Loucy (cell line): ENCODE results near the gene ITPK1.

Experiments
- H2AFZ ChIP-seq: fragments of 200-600 bp; sonication (generic); 2 replicates; pipeline ENCODE4 v1.6.0; 2016; ENCODE audit warnings: antibody characterized with exemption, mild to moderate bottlenecking, low read length, moderate library complexity
- H3F3A ChIP-seq: fragments of 200-600 bp; 2 replicates; pipeline ENCODE4 v1.6.0; 2016; ENCODE audit warnings: antibody characterized with exemption, low read depth, mild to moderate bottlenecking
- H3K27me3 ChIP-seq: fragments of 200-600 bp; sonication (generic); 2 replicates; pipeline ENCODE4 v1.6.1; 2014; ENCODE audit warnings: low read length, mild to moderate bottlenecking; ENCODE audit not compliant: insufficient read depth, poor library complexity, severe bottlenecking
- H3K36me3 ChIP-seq: fragments of 200-600 bp; sonication (generic); 2 replicates; pipeline ENCODE4 v1.6.1; 2016; ENCODE audit warnings: low read length; ENCODE audit not compliant: insufficient read depth
- H3K4me1 ChIP-seq: fragments of 200-600 bp; sonication (generic); 2 replicates; pipeline ENCODE4 v1.5.1; 2014; ENCODE audit warnings: low read length, mild to moderate bottlenecking; ENCODE audit not compliant: insufficient read depth, poor library complexity, severe bottlenecking
- H3K4me2 ChIP-seq: fragments of 200-600 bp; sonication (generic); 2 replicates; pipeline ENCODE4 v1.6.0; 2014; ENCODE audit warnings: antibody characterized with exemption, low read length, low read depth, mild to moderate bottlenecking; ENCODE audit not compliant: poor library complexity, severe bottlenecking
- H3K4me3 ChIP-seq: fragments of 200-600 bp; sonication (generic); 2 replicates; pipeline ENCODE4 v1.5.1; 2014; ENCODE audit warnings: low read length, mild to moderate bottlenecking, mixed read lengths; ENCODE audit not compliant: poor library complexity, severe bottlenecking
- H3K79me2 ChIP-seq: fragments of 200-600 bp; sonication (generic); 2 replicates; pipeline ENCODE4 v1.6.1; 2014; ENCODE audit warnings: low read length; ENCODE audit not compliant: insufficient read depth
- H3K9ac ChIP-seq: fragments of 200-600 bp; sonication (generic); 2 replicates; pipeline ENCODE4 v1.6.0; 2014; ENCODE audit warnings: mild to moderate bottlenecking, low read depth, low read length, moderate library complexity; ENCODE audit not compliant: poor library complexity, severe bottlenecking
- H3K9me2 ChIP-seq: fragments of 200-600 bp; sonication (generic); replicated peaks from 2 replicates; pipeline ENCODE4 v1.6.1; 2016; ENCODE audit warnings: low read depth, low read length, mixed read lengths
- H3K9me3 ChIP-seq: fragments of 200-600 bp; sonication (generic); 2 replicates; pipeline ENCODE4 v1.6.1; 2014; ENCODE audit warnings: mild to moderate bottlenecking, antibody characterized with exemption, low read length, low read depth; ENCODE audit not compliant: insufficient read depth
- H4K20me1 ChIP-seq: fragments of 200-600 bp; sonication (generic); 2 replicates; pipeline ENCODE4 v1.6.0; 2014; ENCODE audit warnings: antibody characterized with exemption, low read length, mild to moderate bottlenecking; ENCODE audit not compliant: insufficient read depth, poor library complexity, severe bottlenecking
- EZH2phosphoT487 ChIP-seq: fragments of 200-600 bp; IDR thresholded peaks from 2 replicates; pipeline ENCODE4 v1.6.1; 2018; ENCODE audit warnings: antibody characterized with exemption, mild to moderate bottlenecking, moderate library complexity, borderline replicate concordance
- TF ChIP-seq, protein P1 (sequence below): fragments of 200-600 bp; sonication (generic); conservative IDR thresholded peaks from 2 replicates; pipeline ENCODE4 v1.5.1; 2014; ENCODE audit warnings: mild to moderate bottlenecking, antibody characterized with exemption, low read length

Gene ITPK1

DNA sequence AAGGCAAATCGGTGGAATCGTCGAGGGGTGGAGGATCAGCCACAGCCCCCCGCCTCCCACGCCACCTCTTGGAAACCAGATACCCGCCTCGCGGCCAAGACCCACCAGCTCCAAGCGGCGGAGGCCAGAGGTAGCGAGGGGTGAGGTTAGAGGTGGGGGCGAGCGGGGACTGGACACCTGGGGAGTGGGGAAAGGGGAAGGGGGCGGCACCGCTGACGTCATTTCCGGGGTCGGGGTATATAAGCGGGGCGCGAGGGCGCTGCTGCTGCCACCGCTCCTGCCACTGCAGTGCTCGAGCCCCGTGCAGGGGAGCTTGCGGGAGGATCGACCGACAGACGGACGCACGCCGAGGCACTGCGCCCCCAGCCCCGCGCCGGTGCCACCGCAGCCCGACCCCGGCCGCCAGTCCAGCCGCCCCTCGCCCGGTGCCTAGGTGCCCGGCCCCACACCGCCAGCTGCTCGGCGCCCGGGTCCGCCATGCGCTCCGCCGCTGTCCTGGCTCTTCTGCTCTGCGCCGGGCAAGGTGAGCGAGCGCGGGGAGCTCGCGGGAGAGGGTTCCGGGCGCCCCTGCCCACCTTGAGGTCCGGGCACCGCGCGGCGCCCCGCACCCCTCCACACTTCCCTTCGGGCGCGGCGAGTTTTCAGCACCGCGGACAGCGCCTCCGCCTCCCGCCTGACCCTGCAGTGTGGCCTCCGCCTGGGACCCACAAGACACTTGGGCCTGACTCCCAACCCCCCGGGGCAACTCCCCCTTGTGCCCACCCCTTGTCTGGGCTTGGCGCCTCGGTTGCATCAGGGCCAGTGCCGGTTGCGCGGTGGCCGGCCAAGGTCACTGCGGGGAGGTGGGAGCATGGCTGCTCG, 192.6 kb downstream of the ITPK1 start, which contains the start of gene CHGA:
Gene CHGA (plus strand): TSS at position 268 of the 861 bp plus-strand sequence. CDS start 210 bp downstream, at position 478.
- no peaks in the 10 kb centered on the region for H3K4me1 ChIP-seq
- H3K9me3 ChIP-seq, result no peaks in the 10 kb centered on the region
- H3K9ac ChIP-seq, result no peak within 1 kb of the TSS
- no peaks in the 10 kb centered on the region for H3K9me2 ChIP-seq
- no peak within 1 kb of the TSS for H3K4me2 ChIP-seq
- no peak within 1 kb of the TSS for H2AFZ ChIP-seq
- H4K20me1 ChIP-seq, result no peaks in the 10 kb centered on the region
- H3F3A ChIP-seq, result no peaks in the 10 kb centered on the region
- no peaks in the 10 kb centered on the region for H3K36me3 ChIP-seq
- no peak within 1 kb of the TSS for H3K4me3 ChIP-seq
- TF ChIP-seq, protein P1, sequence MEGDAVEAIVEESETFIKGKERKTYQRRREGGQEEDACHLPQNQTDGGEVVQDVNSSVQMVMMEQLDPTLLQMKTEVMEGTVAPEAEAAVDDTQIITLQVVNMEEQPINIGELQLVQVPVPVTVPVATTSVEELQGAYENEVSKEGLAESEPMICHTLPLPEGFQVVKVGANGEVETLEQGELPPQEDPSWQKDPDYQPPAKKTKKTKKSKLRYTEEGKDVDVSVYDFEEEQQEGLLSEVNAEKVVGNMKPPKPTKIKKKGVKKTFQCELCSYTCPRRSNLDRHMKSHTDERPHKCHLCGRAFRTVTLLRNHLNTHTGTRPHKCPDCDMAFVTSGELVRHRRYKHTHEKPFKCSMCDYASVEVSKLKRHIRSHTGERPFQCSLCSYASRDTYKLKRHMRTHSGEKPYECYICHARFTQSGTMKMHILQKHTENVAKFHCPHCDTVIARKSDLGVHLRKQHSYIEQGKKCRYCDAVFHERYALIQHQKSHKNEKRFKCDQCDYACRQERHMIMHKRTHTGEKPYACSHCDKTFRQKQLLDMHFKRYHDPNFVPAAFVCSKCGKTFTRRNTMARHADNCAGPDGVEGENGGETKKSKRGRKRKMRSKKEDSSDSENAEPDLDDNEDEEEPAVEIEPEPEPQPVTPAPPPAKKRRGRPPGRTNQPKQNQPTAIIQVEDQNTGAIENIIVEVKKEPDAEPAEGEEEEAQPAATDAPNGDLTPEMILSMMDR, result no peak
- TF ChIP-seq EZH2phosphoT487, result no peak
- no peaks in the 10 kb centered on the region for H3K79me2 ChIP-seq
- H3K27me3 ChIP-seq, result no peaks in the 10 kb centered on the region

DNA sequence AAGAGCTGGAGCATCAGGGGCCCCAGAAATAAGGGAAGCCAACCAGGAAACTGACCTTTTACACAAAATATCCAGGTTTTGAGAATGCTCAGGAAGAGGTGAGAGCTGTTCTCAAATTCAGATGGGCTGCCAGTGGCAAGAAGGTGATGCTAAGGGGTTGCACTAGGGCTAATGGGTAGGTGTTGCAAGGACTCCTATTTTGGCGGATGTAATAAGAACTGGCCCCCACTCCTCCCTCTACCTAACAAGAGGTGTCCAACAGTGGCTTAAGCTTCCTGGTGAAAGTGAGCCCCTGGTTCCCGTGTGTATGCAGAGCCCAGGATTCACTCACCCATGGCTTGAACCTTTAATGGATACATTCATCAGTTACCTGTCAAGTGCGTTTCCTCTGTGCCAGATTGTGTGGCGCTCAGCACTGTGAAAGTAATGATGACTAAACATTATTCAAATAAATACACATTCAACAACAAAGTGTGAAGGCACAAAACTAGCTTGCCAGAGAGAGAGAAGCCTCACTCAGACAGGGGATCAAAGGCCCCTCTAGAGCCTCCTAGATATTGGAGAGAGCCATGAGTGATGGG, 193.5 kb downstream of the ITPK1 start:
- Histone ChIP-seq H3K36me3 (no peaks in the 10 kb centered on the region), H3K9ac (no peak overlapping the region), H3K27me3 (no peaks in the 10 kb centered on the region), H3K4me2 (no peak overlapping the region), H4K20me1 (no peaks in the 10 kb centered on the region), H3F3A (no peaks in the 10 kb centered on the region), H3K9me2 (no peaks in the 10 kb centered on the region), H2AFZ (no peak overlapping the region), H3K4me1 (no peaks in the 10 kb centered on the region), H3K79me2 (no peaks in the 10 kb centered on the region), H3K9me3 (no peaks in the 10 kb centered on the region), H3K4me3 (no peak overlapping the region)
- TF ChIP-seq, protein P1, result no peak
- no peak for TF ChIP-seq EZH2phosphoT487

DNA sequence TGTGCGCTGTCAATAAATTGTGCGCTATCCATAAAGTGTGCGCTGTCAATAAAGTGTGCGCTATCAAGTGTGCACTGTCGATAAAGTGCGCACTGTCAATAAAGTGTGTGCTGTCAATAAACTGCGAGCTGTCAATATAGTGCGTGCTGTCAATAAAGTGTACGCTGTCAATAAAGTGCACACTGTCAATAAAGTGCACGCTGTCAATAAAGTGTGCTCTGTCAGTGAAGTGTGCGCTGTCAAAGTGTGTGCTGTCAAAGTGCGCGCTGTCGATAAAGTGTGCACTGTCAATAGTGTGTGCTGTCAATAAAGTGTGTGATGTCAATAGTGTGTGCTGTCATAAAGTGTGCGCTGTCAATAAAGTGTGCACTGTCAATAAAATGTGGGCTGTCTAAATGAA, 195.7 kb downstream of the ITPK1 start:
- no peaks in the 10 kb centered on the region for H3F3A ChIP-seq
- H3K9ac ChIP-seq, result no peak overlapping the region
- no peaks in the 10 kb centered on the region for H3K79me2 ChIP-seq
- no peaks in the 10 kb centered on the region for H3K36me3 ChIP-seq
- H3K4me3 ChIP-seq, result no peak overlapping the region
- no peak overlapping the region for H3K4me2 ChIP-seq
- no peaks in the 10 kb centered on the region for H3K9me3 ChIP-seq
- H3K27me3 ChIP-seq, result no peaks in the 10 kb centered on the region
- no peaks in the 10 kb centered on the region for H3K4me1 ChIP-seq
- no peaks in the 10 kb centered on the region for H3K9me2 ChIP-seq
- H4K20me1 ChIP-seq, result no peaks in the 10 kb centered on the region
- TF ChIP-seq EZH2phosphoT487, result no peak
- TF ChIP-seq, protein P1, result no peak
- H2AFZ ChIP-seq, result no peak overlapping the region
